ENCODE results near the gene C6orf118. TPM values are rescaled to one million over a fixed set of nuclear protein-coding genes. Genes with fewer than 3 reads are reported as not detected.

Gene C6orf118
- total and polyA plus RNA-seq, 2 of the 13 experiments (the other 11 are each of a cell fraction or from before 2014, with no cell fraction given), result not detected

DNA sequence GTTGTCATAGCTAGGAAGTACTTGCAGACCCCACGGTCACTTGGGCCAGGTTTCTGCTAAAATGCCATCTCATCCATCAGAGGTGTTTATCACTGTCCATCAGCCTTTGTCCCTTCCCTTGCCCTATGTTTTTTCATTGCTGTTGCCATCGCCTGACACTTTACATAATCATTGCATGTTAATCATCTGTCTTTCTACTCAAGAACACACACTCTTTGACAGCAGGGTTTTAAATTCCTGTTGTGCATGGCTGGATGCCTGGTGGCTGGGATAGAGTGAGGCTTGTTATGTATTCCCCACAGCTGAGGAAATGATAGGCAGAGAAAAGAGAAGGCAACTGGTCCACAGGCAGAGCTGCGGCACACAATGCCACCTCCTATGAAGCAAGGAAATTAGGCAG is 11.7 kb upstream of the C6orf118 start:
- FAIRE-seq, result no peak
- no peak overlapping the region for H3K4me3 ChIP-seq (replicated peaks in 1 of 3; ENCODE audit: insufficient read depth in 1 of 3, low read depth in 2 of 3, low read length in 3 of 3)

DNA sequence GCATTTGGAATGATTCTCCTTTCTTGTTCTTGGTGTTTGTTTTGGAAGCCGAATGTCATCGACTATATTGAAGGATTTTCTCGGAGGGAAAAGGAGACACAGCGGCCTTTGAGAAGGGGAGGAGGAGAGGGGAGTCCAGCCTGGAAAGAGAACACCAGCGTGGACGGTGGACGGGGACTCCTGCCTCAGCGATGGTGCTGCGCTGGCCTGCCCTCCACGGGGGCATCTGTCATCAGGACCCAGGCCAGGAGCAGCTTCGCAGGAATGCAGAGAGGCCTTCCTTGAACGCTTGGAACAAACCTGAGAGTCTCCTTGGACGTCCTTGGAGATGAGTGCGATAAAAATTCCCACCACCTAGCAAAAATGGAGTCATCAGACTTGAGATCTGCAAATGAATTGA is 8.3 kb upstream of the C6orf118 start:
- Histone ChIP-seq H3K27me3 (ENCODE audit: control insufficient read depth in 1 of 2, insufficient read depth in 2 of 2, low read length in 2 of 2) (no peaks in the 10 kb centered on the region), H3K4me1 (ENCODE audit: insufficient read depth, low read length) (no peaks in the 10 kb centered on the region), H3K4me2 (ENCODE audit: low read depth, low read length) (no peak overlapping the region), H3K9me3 (ENCODE audit: low read length) (peaks cover 55% of the 10 kb centered on the region), H3K4me3 (replicated peaks in 1 of 3; ENCODE audit: insufficient read depth in 1 of 3, low read depth in 2 of 3, low read length in 3 of 3) (no peak overlapping the region), H3K79me2 (ENCODE audit: insufficient read depth, low read length) (no peaks in the 10 kb centered on the region), H3K9ac (ENCODE audit: insufficient read depth, low read depth, low read length) (no peak overlapping the region), H2AFZ (ENCODE audit: low read length) (no peak overlapping the region), H4K20me1 (ENCODE audit: insufficient read depth, low read length) (no peaks in the 10 kb centered on the region), H3K27ac (ENCODE audit: extremely low read length, insufficient read depth, low read length) (no peak overlapping the region), H3K36me3 (replicated peaks in 1 of 2; ENCODE audit: control insufficient read depth in 1 of 2, insufficient read depth in 2 of 2, low read length in 2 of 2) (no peaks in the 10 kb centered on the region)
- intact Hi-C loops (cut with micrococcal nuclease; ENCODE audit: unreplicated experiment) (no loop called here), in situ Hi-C loops (cut with HindIII; ENCODE audit: extremely low pct_ligation_motif_present, low pct_unique_long_range_greater_than_20kb) (no loop called here)
- TF ChIP-seq LBX2 (CRISPR knock-in tag; IDR thresholded peaks at IDR 0.05; ENCODE audit: borderline replicate concordance), result no peak
- no peak for TF ChIP-seq ZNF333 (CRISPR knock-in tag; IDR thresholded peaks at IDR 0.05; ENCODE audit: borderline replicate concordance)
- no peak for TF ChIP-seq ZNF878 (CRISPR knock-in tag; IDR thresholded peaks at IDR 0.05)
- TF ChIP-seq ZNF317 (CRISPR knock-in tag; IDR thresholded peaks at IDR 0.05), result no peak
- TF ChIP-seq, protein P1, sequence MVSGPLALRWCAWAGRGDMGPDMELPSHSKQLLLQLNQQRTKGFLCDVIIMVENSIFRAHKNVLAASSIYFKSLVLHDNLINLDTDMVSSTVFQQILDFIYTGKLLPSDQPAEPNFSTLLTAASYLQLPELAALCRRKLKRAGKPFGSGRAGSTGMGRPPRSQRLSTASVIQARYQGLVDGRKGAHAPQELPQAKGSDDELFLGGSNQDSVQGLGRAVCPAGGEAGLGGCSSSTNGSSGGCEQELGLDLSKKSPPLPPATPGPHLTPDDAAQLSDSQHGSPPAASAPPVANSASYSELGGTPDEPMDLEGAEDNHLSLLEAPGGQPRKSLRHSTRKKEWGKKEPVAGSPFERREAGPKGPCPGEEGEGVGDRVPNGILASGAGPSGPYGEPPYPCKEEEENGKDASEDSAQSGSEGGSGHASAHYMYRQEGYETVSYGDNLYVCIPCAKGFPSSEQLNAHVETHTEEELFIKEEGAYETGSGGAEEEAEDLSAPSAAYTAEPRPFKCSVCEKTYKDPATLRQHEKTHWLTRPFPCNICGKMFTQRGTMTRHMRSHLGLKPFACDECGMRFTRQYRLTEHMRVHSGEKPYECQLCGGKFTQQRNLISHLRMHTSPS (CRISPR knock-in tag; IDR thresholded peaks at IDR 0.05; ENCODE audit: low read depth), result no peak
- no peak for TF ChIP-seq ISX (CRISPR knock-in tag; conservative IDR thresholded peaks at IDR 0.05)
- ChIA-PET POLR2A (no interaction called here), CTCF (ENCODE audit: low intra/inter-chr PET ratio, low total read pairs) (no interaction called here)
- ATAC-seq (no peak), DNase-seq (ENCODE audit: low spot score) (no peak), FAIRE-seq (no peak)
- 35% methylated on average over 8 of the region's 14 CpGs for WGBS (ENCODE audit: low lambda C conversion rate)
- BruUV-seq (replicated peaks), result no TSS peak

More for the DNA sequence above, 11.7 kb upstream of the C6orf118 start:
- Histone ChIP-seq H3K4me1 (ENCODE audit: insufficient read depth, low read length) (no peaks in the 10 kb centered on the region), H3K4me2 (ENCODE audit: low read depth, low read length) (no peak overlapping the region), H2AFZ (ENCODE audit: low read length) (no peak overlapping the region), H3K9me3 (ENCODE audit: low read length) (peaks cover 67% of the 10 kb centered on the region), H3K27ac (ENCODE audit: extremely low read length, insufficient read depth, low read length) (no peak overlapping the region), H3K36me3 (replicated peaks in 1 of 2; ENCODE audit: control insufficient read depth in 1 of 2, insufficient read depth in 2 of 2, low read length in 2 of 2) (no peaks in the 10 kb centered on the region), H4K20me1 (ENCODE audit: insufficient read depth, low read length) (no peaks in the 10 kb centered on the region), H3K27me3 (ENCODE audit: control insufficient read depth in 1 of 2, insufficient read depth in 2 of 2, low read length in 2 of 2) (no peaks in the 10 kb centered on the region), H3K79me2 (ENCODE audit: insufficient read depth, low read length) (no peaks in the 10 kb centered on the region), H3K9ac (ENCODE audit: insufficient read depth, low read depth, low read length) (no peak overlapping the region)
- BruUV-seq (replicated peaks), result no TSS peak
- TF ChIP-seq ZNF747 (CRISPR knock-in tag; IDR thresholded peaks at IDR 0.05; ENCODE audit: borderline replicate concordance), result no peak
- TF ChIP-seq ZNF317 (CRISPR knock-in tag; IDR thresholded peaks at IDR 0.05), result peak; percentile 94
- TF ChIP-seq E2F1 (CRISPR knock-in tag; IDR thresholded peaks at IDR 0.05), result no peak
- ATAC-seq (no peak), DNase-seq (ENCODE audit: low spot score) (no peak)
- CTCF ChIA-PET (ENCODE audit: low intra/inter-chr PET ratio, low total read pairs), result no interaction called here
- POLR2A ChIA-PET, result no interaction called here
- intact Hi-C loops (cut with micrococcal nuclease; ENCODE audit: unreplicated experiment), result no loop called here
- in situ Hi-C loops (cut with HindIII; ENCODE audit: extremely low pct_ligation_motif_present, low pct_unique_long_range_greater_than_20kb), result no loop called here
- WGBS (ENCODE audit: low lambda C conversion rate), result 2% methylated on average over 3 of the region's 3 CpGs
